Stimulated activated CD4-positive, alpha-beta T cell treated with anti-CD3 and anti-CD28 coated beads, Interleukin-4, amount 100 ng/mL, for 48 hours (primary cell): Measurements from ENCODE around the gene CBFA2T3.
"Not testable (repeated sequence)": the region's sequence is repeated elsewhere in the genome, so short reads cannot be mapped to it uniquely, and the experiment has no call there.

Experiments
- DNase-seq, 2 donors: peaks; one replicate each; pipeline ENCODE4 v3.0.0-alpha.2; 2020; ENCODE audit warnings: low read depth in 2 of 2

Gene CBFA2T3

DNA sequence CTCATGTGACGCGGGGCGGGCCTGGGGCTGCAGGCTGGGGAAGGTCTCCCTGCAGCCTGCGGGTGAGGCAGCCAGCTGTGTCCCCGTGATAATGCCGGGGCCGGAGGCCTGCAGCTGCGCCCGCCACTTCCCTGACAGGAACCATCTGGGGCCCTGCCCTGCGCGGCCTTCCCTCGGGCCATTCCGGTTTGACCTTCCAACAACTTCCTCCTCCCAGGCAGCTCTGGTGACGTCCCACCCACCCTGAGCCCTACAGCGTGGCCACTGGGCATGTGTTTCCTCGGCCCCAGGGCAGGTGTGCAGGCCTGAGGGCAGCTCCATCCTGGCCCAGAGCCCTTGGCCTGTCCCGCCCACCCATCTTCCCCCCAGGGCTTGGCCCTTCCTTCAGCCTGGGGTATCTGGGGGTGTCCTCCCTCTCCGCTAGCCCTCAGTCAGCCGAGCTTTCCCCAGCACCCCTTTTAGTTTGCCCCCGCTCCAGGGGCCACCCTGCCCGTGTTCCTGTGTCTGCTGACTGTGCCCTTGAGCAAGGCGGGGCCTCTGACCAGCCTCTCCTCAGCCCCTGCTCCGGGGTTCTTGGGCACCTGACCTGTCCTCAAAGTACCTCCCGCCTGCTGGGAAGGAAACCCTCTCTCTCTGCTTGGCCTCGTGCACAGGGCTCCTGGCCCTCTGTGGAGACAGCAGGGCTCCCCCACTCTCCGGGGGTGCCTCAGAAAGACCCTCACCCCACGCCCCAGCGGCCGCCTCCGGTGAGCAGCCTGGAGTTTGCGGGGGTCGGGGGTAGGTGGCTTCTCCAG is at the start of gene CBFA2T3:
Gene CBFA2T3, minus strand, starts transcription at position 190 of the 794 bp plus-strand sequence. CDS start 400 bp downstream, outside the sequence.
- DNase-seq = no peak

DNA sequence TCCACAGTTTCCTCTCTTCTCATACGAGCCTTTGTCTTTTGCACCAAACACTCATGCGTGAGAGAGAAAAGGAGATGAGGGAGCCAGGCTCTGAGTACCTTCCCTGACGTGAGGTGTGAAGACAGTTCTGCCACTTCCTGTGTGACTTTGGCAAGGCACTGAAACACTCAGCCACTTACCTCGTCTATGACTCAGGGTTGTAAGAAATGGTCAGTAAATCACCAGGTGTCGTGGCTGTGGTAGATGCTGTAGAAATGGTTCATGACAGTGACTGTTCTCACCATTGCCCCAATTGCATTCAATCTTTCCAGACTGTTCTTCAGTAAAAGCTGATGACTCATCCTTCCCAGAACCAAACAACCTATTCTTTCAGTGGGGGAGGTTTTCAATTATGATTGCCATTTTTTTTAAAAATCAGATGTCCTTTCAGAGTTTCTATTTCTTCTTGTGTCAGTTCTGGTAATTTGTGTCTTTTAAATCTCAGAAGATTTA is 49.2 kb upstream of the CBFA2T3 start:
- peak; percentile 22 to 43 for DNase-seq

DNA sequence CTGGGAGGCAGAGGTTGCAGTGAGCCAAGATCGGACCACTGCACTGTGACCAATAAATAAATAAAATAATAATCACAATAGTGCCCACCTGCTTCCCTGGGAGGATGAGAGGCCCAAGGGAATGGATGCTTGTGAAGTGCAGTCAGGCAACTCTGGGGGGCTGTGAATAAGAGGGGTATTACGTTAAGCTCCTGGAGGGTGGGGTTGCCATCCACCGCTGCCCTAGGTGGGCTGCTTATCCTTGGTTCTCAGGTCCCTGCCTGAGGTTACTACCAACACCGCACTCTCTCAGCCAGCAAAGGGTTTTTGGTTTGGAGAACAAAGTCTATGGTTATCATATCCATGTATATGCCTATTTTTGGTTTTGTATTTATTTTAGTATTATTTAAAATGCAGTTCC is 48.6 kb upstream of the CBFA2T3 start:
- no peak for DNase-seq

DNA sequence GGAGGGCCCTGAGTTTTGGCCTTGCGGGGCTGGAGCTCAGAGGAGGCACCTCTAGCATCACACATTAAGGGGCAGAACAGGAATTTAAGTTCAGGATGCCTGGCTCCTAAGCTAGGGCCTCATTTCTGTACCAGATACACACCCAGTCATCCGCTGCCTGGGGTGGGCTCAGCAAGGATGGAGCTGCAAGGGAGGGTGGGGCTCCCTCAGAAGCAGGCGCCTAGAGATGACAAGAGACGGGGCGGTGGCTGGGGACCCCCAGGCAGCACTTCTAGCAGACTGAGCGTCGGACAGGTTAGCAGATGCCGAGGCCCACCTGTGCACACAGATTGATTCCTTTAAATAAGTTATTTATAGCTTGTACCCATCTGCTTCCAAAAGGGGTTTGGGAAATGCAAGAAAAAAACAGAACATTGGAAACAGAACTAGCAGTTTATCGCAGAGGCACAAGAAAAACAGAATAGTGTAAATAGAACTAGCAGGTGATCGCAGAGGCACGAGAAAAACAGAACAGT is 47.6 kb upstream of the CBFA2T3 start:
- DNase-seq = no peak

GRCh38 chr16:89023621-89024511 is 46.9 kb upstream of the CBFA2T3 start:
- no peak for DNase-seq

DNA sequence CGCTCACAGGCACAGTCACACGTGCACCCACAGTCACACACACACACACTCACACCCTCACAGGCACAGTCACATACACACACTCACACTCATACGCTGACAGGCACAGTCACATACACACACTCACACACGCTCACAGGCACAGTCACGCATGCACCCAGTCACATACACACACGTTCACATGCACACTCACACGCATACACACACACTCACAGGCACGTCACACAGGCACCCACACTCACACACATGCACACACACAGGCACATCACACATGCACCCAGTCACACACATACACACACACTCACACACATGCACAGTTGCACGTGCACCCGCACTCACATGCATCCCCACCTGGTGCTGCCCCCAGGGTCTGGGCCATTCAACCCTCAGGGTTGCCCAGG is 46.1 kb upstream of the CBFA2T3 start:
- DNase-seq = no peak

DNA sequence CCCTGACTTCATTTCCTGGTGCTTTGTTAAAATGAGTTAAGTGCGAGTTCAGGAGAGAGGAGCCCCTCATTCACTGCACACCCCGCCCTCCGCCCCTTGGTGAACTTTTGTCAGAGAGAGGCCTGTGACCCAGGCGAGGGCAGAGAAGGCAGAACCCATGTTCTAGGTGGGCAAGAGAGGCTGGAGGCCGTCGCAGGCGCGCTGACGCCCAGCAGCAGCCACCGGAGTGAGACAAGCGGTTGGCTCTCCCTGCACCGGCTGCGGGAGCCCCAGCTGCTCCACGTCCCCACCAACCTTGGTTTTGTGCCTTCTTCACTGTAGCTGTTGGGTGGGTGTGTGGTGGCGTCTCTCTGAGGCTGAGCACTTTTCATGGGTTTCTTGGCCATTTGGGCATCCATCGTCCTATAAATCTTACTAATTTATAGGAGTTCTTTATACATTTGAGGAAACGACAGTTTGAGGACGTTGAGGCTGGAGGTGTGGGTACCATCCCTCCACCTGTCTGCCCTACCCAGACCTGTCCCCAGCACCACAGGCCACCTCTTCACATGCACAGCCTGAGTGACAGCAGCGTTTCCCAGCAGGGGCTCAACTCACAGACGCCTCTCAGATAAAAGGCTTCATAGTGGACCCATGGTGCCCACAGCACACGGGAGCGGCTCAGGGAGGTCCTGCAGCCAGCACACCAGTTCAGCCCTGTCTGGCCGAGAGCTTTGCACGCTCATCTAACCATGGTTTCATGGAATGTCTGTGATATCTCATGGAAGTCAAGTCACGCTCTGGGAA is 45.2 kb upstream of the CBFA2T3 start:
- DNase-seq = no peak

GRCh38 chr16:89020925-89021595 is 44.1 kb upstream of the CBFA2T3 start:
- DNase-seq = no peak

GRCh38 chr16:89020068-89020924 is 43.3 kb upstream of the CBFA2T3 start:
- DNase-seq = no peak

GRCh38 chr16:89019511-89019910 is 42.5 kb upstream of the CBFA2T3 start:
- DNase-seq = no peak

DNA sequence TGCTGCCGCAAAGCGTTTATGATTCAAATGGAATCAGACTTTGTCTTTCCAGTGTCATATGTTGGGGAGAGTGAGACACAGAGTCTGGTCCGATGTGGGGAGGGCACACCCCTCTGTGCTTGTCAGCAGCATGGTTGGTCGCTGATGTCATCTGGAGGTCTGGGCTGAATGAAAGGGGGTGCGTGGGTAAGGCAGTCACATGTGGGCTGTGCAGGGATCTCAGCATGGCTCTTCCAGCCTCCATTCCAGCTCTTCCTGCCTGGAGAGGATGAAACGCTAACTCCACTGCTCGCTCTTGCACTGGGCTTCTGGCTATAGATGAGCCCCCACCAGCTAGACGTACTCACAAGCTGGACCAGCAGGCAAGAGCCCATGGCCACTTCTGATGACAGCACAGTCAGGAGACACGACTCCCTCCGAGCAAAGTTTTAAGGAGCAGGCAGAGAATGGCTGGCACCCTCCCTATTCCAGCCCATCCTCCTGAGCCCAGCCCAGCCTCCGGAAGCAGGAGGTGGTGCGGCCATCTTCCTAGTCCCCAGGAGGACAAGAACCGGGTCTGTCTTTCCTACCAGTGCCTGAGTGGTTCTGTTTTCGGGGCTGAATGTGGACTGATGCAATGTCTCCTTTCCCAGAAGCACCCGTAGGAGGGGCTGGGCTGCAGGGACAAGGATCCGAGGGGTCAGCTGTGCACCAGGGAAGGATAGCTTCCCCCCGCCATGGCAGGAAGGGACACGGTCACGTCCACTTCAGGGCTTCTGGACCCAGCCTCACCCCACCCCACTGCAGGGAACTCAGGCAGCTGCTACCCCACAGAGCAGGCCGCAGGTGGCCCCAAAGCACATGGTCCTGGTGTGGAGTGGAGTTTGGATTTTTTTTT is 41.5 kb upstream of the CBFA2T3 start:
- no peak for DNase-seq

DNA sequence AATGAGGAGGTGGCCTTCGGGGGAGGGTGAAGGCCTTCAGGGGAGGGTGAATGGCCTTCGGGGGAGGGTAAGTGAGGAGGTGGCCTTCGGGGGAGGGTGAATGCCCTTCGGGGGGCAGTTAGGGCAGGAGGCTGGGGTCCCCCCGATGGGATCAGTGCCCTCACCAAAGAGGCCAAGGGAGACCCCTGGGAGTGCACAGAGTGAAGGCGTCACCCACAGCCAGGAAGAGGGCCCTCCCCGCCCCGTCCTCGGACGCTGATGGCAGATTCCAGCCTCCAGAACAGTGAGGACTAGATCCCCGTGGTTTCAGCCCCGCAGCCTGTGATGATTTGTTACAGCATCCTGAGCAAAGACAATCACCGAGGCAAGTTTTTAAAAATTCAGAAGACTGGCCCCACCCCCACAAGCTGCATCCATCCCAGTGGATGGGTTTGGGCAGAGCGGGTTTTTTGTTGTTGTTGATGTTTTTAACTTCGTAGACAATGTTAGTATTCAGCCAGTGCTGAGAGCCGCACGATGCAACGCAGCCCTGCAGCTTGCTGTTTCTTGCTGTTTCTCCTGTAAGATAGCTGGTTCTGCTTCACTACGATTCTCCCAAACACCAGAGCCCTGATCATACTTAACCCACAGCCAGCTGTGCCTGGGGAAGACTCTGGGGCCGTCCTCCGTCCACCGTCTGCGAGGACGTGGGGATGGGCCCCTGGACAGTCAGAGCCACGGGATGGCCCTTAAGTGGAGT is 40.7 kb upstream of the CBFA2T3 start:
- DNase-seq = no peak

DNA sequence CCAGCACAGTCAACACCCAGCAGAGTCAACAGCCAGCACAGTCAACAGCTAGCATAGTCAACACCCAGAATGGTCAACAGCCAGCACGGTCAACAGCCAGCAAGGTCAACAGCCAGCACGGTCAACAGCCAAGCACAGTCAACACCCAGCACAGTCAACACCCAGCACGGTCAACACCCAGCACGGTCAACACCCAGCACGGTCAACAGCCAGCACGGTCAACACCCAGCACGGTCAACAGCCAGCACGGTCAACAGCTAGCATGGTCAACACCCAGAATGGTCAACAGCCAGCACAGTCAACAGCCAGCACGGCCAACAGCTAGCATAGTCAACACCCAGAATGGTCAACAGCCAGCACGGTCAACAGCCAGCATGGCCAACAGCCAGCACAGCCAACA is 39.6 kb upstream of the CBFA2T3 start:
- DNase-seq = not testable (repeated sequence)

DNA sequence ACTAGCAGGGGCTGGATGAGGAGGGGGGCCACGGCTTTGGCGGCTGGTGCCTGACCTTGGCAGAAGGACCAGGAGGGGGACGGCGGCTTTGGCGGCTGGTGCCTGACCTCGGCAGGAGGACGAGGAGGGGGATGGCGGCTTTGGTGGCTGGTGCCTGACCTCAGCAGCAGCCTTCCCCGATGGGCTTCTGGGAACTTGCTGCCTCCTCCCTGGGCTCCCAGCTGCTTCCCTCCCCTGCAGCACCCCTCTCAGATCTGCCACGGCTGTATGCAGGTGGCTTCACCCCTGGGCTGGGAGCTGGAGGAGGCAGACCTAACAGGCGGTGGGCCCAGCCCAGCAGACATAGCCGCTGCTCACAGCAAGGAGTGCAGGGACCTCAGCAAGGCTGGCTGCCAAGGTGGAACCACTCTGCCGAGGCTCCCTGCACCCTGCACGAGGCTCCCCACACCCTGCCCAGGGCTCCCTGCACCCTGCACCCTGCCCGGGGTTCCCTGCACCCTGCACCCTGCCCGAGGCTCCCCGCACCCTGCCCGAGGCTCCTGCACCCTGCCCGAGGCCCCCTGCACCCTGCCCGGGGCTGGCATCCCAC is 38.4 kb upstream of the CBFA2T3 start:
- no peak for DNase-seq

- no peak for DNase-seq
Observed at GRCh38 chr16:89014403-89015230, 37.6 kb upstream of the CBFA2T3 start.

GRCh38 chr16:89013692-89014402 is 36.8 kb upstream of the CBFA2T3 start:
- no peak for DNase-seq
